Urothelium cell line (cell line): ENCODE results near the gene SARS1.

ENCODE experiments used
- DNase-seq: peaks from one replicate; pipeline ENCODE4 v3.0.0; 2011; ENCODE audit warnings: low spot score, mixed read lengths
- FAIRE-seq: peaks from 2 replicates; lab custom pipeline; 2011; peaks lifted over from hg19 to GRCh38; lab: Jason Lieb, UNC

The SARS1 gene

GRCh38 chr1:109259674-109260557, 46.2 kb downstream of the SARS1 start:
- FAIRE-seq = no peak
- no peak for DNase-seq

- no peak for FAIRE-seq
- no peak for DNase-seq
Observed at GRCh38 chr1:109261006-109261405, 47.3 kb downstream of the SARS1 start.

GRCh38 chr1:109261578-109261977, 47.9 kb downstream of the SARS1 start:
- DNase-seq = no peak
- no peak for FAIRE-seq

- DNase-seq = no peak
- FAIRE-seq = no peak
Observed at GRCh38 chr1:109262231-109263055, 48.7 kb downstream of the SARS1 start.

GRCh38 chr1:109263234-109263596, 49.5 kb downstream of the SARS1 start:
- no peak for DNase-seq
- FAIRE-seq = peak; percentile 17

- peak; percentile 99 for FAIRE-seq
- peak; percentile 84 for DNase-seq
Observed at GRCh38 chr1:109263597-109264378, 50.1 kb downstream of the SARS1 start.

- FAIRE-seq (peak; percentile 90), DNase-seq (no peak)
Observed at GRCh38 chr1:109264379-109264755, 50.6 kb downstream of the SARS1 start.

- no peak for FAIRE-seq
- no peak for DNase-seq
Observed at GRCh38 chr1:109265016-109265415, 51.3 kb downstream of the SARS1 start.

GRCh38 chr1:109265741-109266330, 52.1 kb downstream of the SARS1 start:
- DNase-seq = no peak
- FAIRE-seq = no peak

- FAIRE-seq = peak; percentile 74
- DNase-seq = peak; percentile 79
Observed at GRCh38 chr1:109266965-109267364, 53.2 kb downstream of the SARS1 start.

GRCh38 chr1:109267743-109268300, 54.1 kb downstream of the SARS1 start:
- no peak for DNase-seq
- peak; percentile 50 for FAIRE-seq

- FAIRE-seq (no peak), DNase-seq (no peak)
Observed at GRCh38 chr1:109268431-109269211, 54.9 kb downstream of the SARS1 start.

GRCh38 chr1:109269212-109269980, 55.7 kb downstream of the SARS1 start:
- DNase-seq = no peak
- FAIRE-seq = peak; percentile 5

- DNase-seq (no peak), FAIRE-seq (peak; percentile 58)
Observed at GRCh38 chr1:109269981-109270622, 56.4 kb downstream of the SARS1 start.

GRCh38 chr1:109270623-109271317, 57.1 kb downstream of the SARS1 start:
- FAIRE-seq (no peak), DNase-seq (no peak)

- FAIRE-seq = peak; percentile 27
- DNase-seq = no peak
Observed at GRCh38 chr1:109271458-109271857, 57.7 kb downstream of the SARS1 start.

GRCh38 chr1:109272021-109272799, 58.5 kb downstream of the SARS1 start:
- DNase-seq (no peak), FAIRE-seq (peak; percentile 59)
